ENCODE measurements around the gene KCNJ1. TPM values are rescaled to one million over a fixed set of nuclear protein-coding genes. Genes with fewer than 3 reads are reported as not detected.
A peak's percentile ranks its signal among the peaks of the same experiment; 100 is the strongest.

Gene KCNJ1
- total RNA-seq, 1 experiment from 2014 or later = not detected

- peaks cover 20% of the 10 kb centered on the region for H3K4me1 ChIP-seq (replicated peaks; ENCODE audit: insufficient read depth)
- intact Hi-C loops (cut with micrococcal nuclease; ENCODE audit: unreplicated experiment) = no loop called here
- H3F3A ChIP-seq (ENCODE audit: insufficient read depth, low read depth) = 0 out of 2 replicates have a peak, but pooled peaks cover 5% of the 10 kb centered on the region
- peak in 1 of 2 experiments; percentile 39 for DNase-seq
- no peaks in the 10 kb centered on the region for H4K20me1 ChIP-seq (ENCODE audit: insufficient read depth)
- CTCF ChIA-PET = interaction anchor here (0.5 kb wide), 1 partner anchor 431 kb away, joined by 3 read pairs; no protein-coding TSS in a partner anchor
- no TSS peak for BruUV-seq (replicated peaks)
- H3K4me2 ChIP-seq = peak overlapping the region; percentile 84
- no peaks in the 10 kb centered on the region for H3K9me2 ChIP-seq (ENCODE audit: insufficient read depth)
- no peaks in the 10 kb centered on the region for H3K27me3 ChIP-seq (ENCODE audit: insufficient read depth, low read depth)
- H3K27ac ChIP-seq = no peak overlapping the region
- H3K79me2 ChIP-seq (ENCODE audit: low read depth) = no peaks in the 10 kb centered on the region
- TF ChIP-seq, protein P1, sequence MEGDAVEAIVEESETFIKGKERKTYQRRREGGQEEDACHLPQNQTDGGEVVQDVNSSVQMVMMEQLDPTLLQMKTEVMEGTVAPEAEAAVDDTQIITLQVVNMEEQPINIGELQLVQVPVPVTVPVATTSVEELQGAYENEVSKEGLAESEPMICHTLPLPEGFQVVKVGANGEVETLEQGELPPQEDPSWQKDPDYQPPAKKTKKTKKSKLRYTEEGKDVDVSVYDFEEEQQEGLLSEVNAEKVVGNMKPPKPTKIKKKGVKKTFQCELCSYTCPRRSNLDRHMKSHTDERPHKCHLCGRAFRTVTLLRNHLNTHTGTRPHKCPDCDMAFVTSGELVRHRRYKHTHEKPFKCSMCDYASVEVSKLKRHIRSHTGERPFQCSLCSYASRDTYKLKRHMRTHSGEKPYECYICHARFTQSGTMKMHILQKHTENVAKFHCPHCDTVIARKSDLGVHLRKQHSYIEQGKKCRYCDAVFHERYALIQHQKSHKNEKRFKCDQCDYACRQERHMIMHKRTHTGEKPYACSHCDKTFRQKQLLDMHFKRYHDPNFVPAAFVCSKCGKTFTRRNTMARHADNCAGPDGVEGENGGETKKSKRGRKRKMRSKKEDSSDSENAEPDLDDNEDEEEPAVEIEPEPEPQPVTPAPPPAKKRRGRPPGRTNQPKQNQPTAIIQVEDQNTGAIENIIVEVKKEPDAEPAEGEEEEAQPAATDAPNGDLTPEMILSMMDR (conservative IDR thresholded peaks at IDR 0.05) = no peak
- no peak for TF ChIP-seq EZH2 (IDR thresholded peaks at IDR 0.05; ENCODE audit: low read depth)
- POLR2A ChIA-PET (ENCODE audit: unreplicated experiment) = interaction anchor here (0.6 kb wide), 1 partner anchor 432 kb away, joined by 6 read pairs; no protein-coding TSS in a partner anchor
- H3K36me3 ChIP-seq (ENCODE audit: low read depth) = no peaks in the 10 kb centered on the region
- no peaks in the 10 kb centered on the region for H3K9me3 ChIP-seq (ENCODE audit: insufficient read depth, low read depth)
- peak overlapping the region; percentile 81 for H2AFZ ChIP-seq
- H3K4me3 ChIP-seq = peak overlapping the region; percentile 74; the same call in 1 of the 2 replicates
Observed at GRCh38 chr11:128904656-128905344, 37.7 kb upstream of the KCNJ1 start.

DNA sequence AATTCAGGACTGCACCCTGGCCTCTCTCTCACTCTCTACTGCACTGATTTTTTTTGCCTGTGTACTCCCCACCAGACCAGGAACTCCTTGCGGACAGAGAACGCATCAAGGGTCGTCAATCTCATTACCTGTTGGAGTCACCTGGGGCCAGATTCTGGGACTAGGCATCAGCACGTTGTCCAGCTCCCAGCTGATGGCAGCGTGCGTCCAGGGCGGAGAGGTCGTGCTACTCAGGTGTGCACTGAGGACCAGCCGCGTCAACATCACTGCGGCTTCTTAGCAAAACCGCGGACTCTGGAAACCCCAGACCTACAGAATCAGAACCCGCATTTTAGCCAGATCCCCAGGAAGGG lies 37.2 kb upstream of the KCNJ1 start:
- BruUV-seq (replicated peaks) = no TSS peak
- DNase-seq = no peak
- Histone ChIP-seq H3K27me3 (ENCODE audit: insufficient read depth, low read depth) (no peaks in the 10 kb centered on the region), H4K20me1 (ENCODE audit: insufficient read depth) (no peaks in the 10 kb centered on the region), H3K4me3 (no peak overlapping the region), H3K27ac (no peak overlapping the region), H3K4me2 (0 out of 2 replicates have a peak overlapping the region, but pooled peaks have one; percentile 84), H3K79me2 (ENCODE audit: low read depth) (no peaks in the 10 kb centered on the region), H2AFZ (no peak overlapping the region), H3K4me1 (replicated peaks; ENCODE audit: insufficient read depth) (peaks cover 20% of the 10 kb centered on the region), H3K36me3 (ENCODE audit: low read depth) (no peaks in the 10 kb centered on the region), H3K9me2 (ENCODE audit: insufficient read depth) (no peaks in the 10 kb centered on the region), H3K9me3 (ENCODE audit: insufficient read depth, low read depth) (no peaks in the 10 kb centered on the region), H3F3A (ENCODE audit: insufficient read depth, low read depth) (0 out of 2 replicates have a peak, but pooled peaks cover 5% of the 10 kb centered on the region)
- TF ChIP-seq, protein P1 (conservative IDR thresholded peaks at IDR 0.05) = no peak
- TF ChIP-seq EZH2 (IDR thresholded peaks at IDR 0.05; ENCODE audit: low read depth) = no peak
- intact Hi-C loops (cut with micrococcal nuclease; ENCODE audit: unreplicated experiment) = no loop called here
- ChIA-PET POLR2A (ENCODE audit: unreplicated experiment) (no interaction called here), CTCF (no interaction called here)

GRCh38 chr11:128903248-128904061 lies 36.4 kb upstream of the KCNJ1 start:
- ChIA-PET POLR2A (ENCODE audit: unreplicated experiment) (interaction anchor here (0.6 to 0.7 kb wide), 2 partner anchors 11 to 16 kb away, joined by 4 to 5 read pairs; no protein-coding TSS in a partner anchor), CTCF (interaction anchor here (0.7 to 0.9 kb wide), 2 partner anchors 19 to 1090 kb away, joined by 3 read pairs; no protein-coding TSS in a partner anchor)
- Histone ChIP-seq H3K4me3 (no peak overlapping the region), H3K27ac (no peak overlapping the region), H3K4me1 (replicated peaks; ENCODE audit: insufficient read depth) (peaks cover 11% of the 10 kb centered on the region), H3K9me3 (ENCODE audit: insufficient read depth, low read depth) (no peaks in the 10 kb centered on the region), H3K4me2 (no peak overlapping the region), H3K36me3 (ENCODE audit: low read depth) (no peaks in the 10 kb centered on the region), H3F3A (ENCODE audit: insufficient read depth, low read depth) (0 out of 2 replicates have a peak, but pooled peaks cover 5% of the 10 kb centered on the region), H3K79me2 (ENCODE audit: low read depth) (no peaks in the 10 kb centered on the region), H3K9me2 (ENCODE audit: insufficient read depth) (no peaks in the 10 kb centered on the region), H3K27me3 (ENCODE audit: insufficient read depth, low read depth) (no peaks in the 10 kb centered on the region), H4K20me1 (ENCODE audit: insufficient read depth) (no peaks in the 10 kb centered on the region), H2AFZ (no peak overlapping the region)
- no peak for TF ChIP-seq EZH2 (IDR thresholded peaks at IDR 0.05; ENCODE audit: low read depth)
- TF ChIP-seq, protein P1 (conservative IDR thresholded peaks at IDR 0.05) = no peak
- intact Hi-C loops (cut with micrococcal nuclease; ENCODE audit: unreplicated experiment) = no loop called here
- BruUV-seq (replicated peaks) = no TSS peak
- no peak for DNase-seq

Data from PC-9 (cell line).